ENCODE results near the gene CHD6. TPM values are rescaled to one million over a fixed set of nuclear protein-coding genes. Genes with fewer than 3 reads are reported as not detected.

The CHD6 gene
- polyA plus RNA-seq, 1 donor, result 20.5 TPM

GRCh38 chr20:41592516-41593216 is 25.5 kb downstream of the CHD6 start:
- DNase-seq (ENCODE audit: low read depth), result no peak

GRCh38 chr20:41587956-41588355 is 30.2 kb downstream of the CHD6 start:
- DNase-seq (ENCODE audit: low read depth), result no peak

- DNase-seq (ENCODE audit: low read depth), result no peak
These were observed 30.7 kb downstream of the CHD6 start for GRCh38 chr20:41587523-41587922.

GRCh38 chr20:41586772-41587171 is 31.4 kb downstream of the CHD6 start:
- DNase-seq (ENCODE audit: low read depth), result no peak

GRCh38 chr20:41580350-41580749 is 37.8 kb downstream of the CHD6 start:
- no peak for DNase-seq (ENCODE audit: low read depth)

GRCh38 chr20:41577129-41578009 is 40.8 kb downstream of the CHD6 start:
- no peak for DNase-seq (ENCODE audit: low read depth)

- DNase-seq (ENCODE audit: low read depth), result no peak
These were observed 42.8 kb downstream of the CHD6 start for GRCh38 chr20:41575412-41575811.

GRCh38 chr20:41574802-41575389 is 43.3 kb downstream of the CHD6 start:
- no peak for DNase-seq (ENCODE audit: low read depth)

GRCh38 chr20:41573955-41574354 is 44.2 kb downstream of the CHD6 start:
- no peak for DNase-seq (ENCODE audit: low read depth)

- no peak for DNase-seq (ENCODE audit: low read depth)
These were observed 46.1 kb downstream of the CHD6 start for GRCh38 chr20:41572010-41572572.

GRCh38 chr20:41571006-41571405 is 47.2 kb downstream of the CHD6 start:
- DNase-seq (ENCODE audit: low read depth), result no peak

GRCh38 chr20:41570557-41570956 is 47.6 kb downstream of the CHD6 start:
- no peak for DNase-seq (ENCODE audit: low read depth)

- DNase-seq (ENCODE audit: low read depth), result no peak
These were observed 50.6 kb downstream of the CHD6 start for GRCh38 chr20:41567615-41568014.

GRCh38 chr20:41566896-41567527 is 51.2 kb downstream of the CHD6 start:
- DNase-seq (ENCODE audit: low read depth), result no peak

GRCh38 chr20:41563087-41563486 is 55.1 kb downstream of the CHD6 start:
- no peak for DNase-seq (ENCODE audit: low read depth)

- no peak for DNase-seq (ENCODE audit: low read depth)
These were observed 57.2 kb downstream of the CHD6 start for GRCh38 chr20:41560970-41561369.

GRCh38 chr20:41559658-41560057 is 58.5 kb downstream of the CHD6 start:
- DNase-seq (ENCODE audit: low read depth), result no peak

GRCh38 chr20:41553142-41553879 is 64.9 kb downstream of the CHD6 start:
- DNase-seq (ENCODE audit: low read depth), result no peak

GRCh38 chr20:41552295-41553068 is 65.7 kb downstream of the CHD6 start:
- DNase-seq (ENCODE audit: low read depth), result no peak

- no peak for DNase-seq (ENCODE audit: low read depth)
These were observed 67.0 kb downstream of the CHD6 start for GRCh38 chr20:41551011-41551705.
